HEK293T (cell line): Measurements from ENCODE around the gene HCFC1R1.

Experiments
- CTCF ChIA-PET: fragments of 350-600 bp; formaldehyde crosslinking; extraction: SDS; loops from one replicate; lab custom pipeline; 2021; ENCODE audit warnings: antibody characterized with exemption, inconsistent platforms; lab: Yijun Ruan, JAX
- POLR2A ChIA-PET: fragments of 350-600 bp; formaldehyde crosslinking; extraction: SDS; loops from one replicate; lab custom pipeline; 2020; ENCODE audit warnings: antibody characterized with exemption, inconsistent platforms; lab: Yijun Ruan, JAX
- DNase-seq: peaks from one replicate; pipeline ENCODE4 v3.0.0; 2012; ENCODE audit warnings: mixed read lengths; ENCODE audit errors: extremely low spot score
- ARNT ChIP-seq: fragments of 450-650 bp; IDR thresholded peaks from 2 replicates; pipeline ENCODE4 v1.6.1; 2017; ENCODE audit warnings: mild to moderate bottlenecking
- BHLHE40 ChIP-seq: fragments of 450-650 bp; IDR thresholded peaks from 2 replicates; pipeline ENCODE4 v1.6.1; 2016; ENCODE audit warnings: mild to moderate bottlenecking, moderate library complexity, borderline replicate concordance
- CTBP1 ChIP-seq: fragments of 450-650 bp; IDR thresholded peaks from 2 replicates; pipeline ENCODE4 v1.6.1; 2016; ENCODE audit warnings: borderline replicate concordance
- ELF4 ChIP-seq: fragments of 450-650 bp; IDR thresholded peaks from 2 replicates; pipeline ENCODE4 v1.6.1; 2017; ENCODE audit warnings: antibody characterized with exemption
- FOXA1 ChIP-seq: fragments of 450-650 bp; IDR thresholded peaks from 2 replicates; pipeline ENCODE4 v1.6.1; 2016; ENCODE audit warnings: mild to moderate bottlenecking
- FOXK2 ChIP-seq: fragments of 450-650 bp; IDR thresholded peaks from 2 replicates; pipeline ENCODE4 v1.6.1; 2016; ENCODE audit warnings: mild to moderate bottlenecking
- FOXM1 ChIP-seq: fragments of 450-650 bp; IDR thresholded peaks from 2 replicates; pipeline ENCODE4 v1.6.1; 2017; ENCODE audit warnings: mild to moderate bottlenecking, borderline replicate concordance
- HDGF ChIP-seq: fragments of 450-650 bp; IDR thresholded peaks from 2 replicates; pipeline ENCODE4 v1.6.1; 2017; ENCODE audit warnings: antibody characterized with exemption, borderline replicate concordance
- L3MBTL2 ChIP-seq: fragments of 450-650 bp; conservative IDR thresholded peaks from 2 replicates; pipeline ENCODE4 v1.6.1; 2016; ENCODE audit warnings: mild to moderate bottlenecking
- LEF1 ChIP-seq: fragments of 450-650 bp; IDR thresholded peaks from 2 replicates; pipeline ENCODE4 v1.6.1; 2017; ENCODE audit warnings: mild to moderate bottlenecking, borderline replicate concordance
- NFRKB ChIP-seq: fragments of 450-650 bp; IDR thresholded peaks from 2 replicates; pipeline ENCODE4 v1.6.1; 2016; ENCODE audit warnings: mild to moderate bottlenecking, moderate library complexity
- SP1 ChIP-seq: fragments of 450-650 bp; IDR thresholded peaks from 2 replicates; pipeline ENCODE4 v1.6.1; 2017
- SUZ12 ChIP-seq: fragments of 450-650 bp; IDR thresholded peaks from 2 replicates; pipeline ENCODE4 v1.6.1; 2016; ENCODE audit warnings: mild to moderate bottlenecking
- TARDBP ChIP-seq: fragments of 450-650 bp; IDR thresholded peaks from 2 replicates; pipeline ENCODE4 v1.6.1; 2016
- ZNF384 ChIP-seq: fragments of 450-650 bp; IDR thresholded peaks from 2 replicates; pipeline ENCODE4 v1.6.1; 2016
- TF ChIP-seq, protein P1 (sequence below): fragments of 450-650 bp; IDR thresholded peaks from 2 replicates; pipeline ENCODE4 v1.6.1; 2016

HCFC1R1 gene

DNA sequence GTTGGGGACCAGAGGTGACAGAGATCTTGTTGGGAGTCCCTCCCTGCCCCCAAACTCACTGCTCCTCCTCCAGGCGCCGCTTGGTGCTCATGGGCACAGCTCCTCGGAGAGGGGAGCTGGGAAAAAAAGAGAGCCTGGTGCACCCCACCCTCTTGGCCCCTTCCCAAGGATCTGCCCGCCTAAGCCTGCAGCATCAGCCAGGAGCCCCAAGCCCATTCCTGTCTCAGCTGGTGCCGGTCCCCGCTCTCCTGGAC lies 400 bp downstream of the HCFC1R1 start:
- ChIA-PET CTCF (interaction anchor here (1.4 to 4.5 kb wide), 2 partner anchors 8 to 19 kb away, joined by 3 to 38 read pairs; no protein-coding TSS in a partner anchor), POLR2A (interaction anchor here (1.1 to 7.2 kb wide), 7 partner anchors 8 to 109 kb away, joined by 3 to 60 read pairs (median 5); partner anchors contain the start of genes CLDN9, KREMEN2 and MMP25)
- DNase-seq: no peak
- TF ChIP-seq L3MBTL2 (no peak), ELF4 (no peak), HDGF (no peak), SUZ12 (no peak)

- no peak for TF ChIP-seq FOXM1
- TF ChIP-seq ARNT: no peak
- TF ChIP-seq CTBP1: no peak
- TF ChIP-seq NFRKB: no peak
- TF ChIP-seq TARDBP: no peak
- TF ChIP-seq BHLHE40: no peak
- TF ChIP-seq SP1: no peak
- TF ChIP-seq, protein P1, sequence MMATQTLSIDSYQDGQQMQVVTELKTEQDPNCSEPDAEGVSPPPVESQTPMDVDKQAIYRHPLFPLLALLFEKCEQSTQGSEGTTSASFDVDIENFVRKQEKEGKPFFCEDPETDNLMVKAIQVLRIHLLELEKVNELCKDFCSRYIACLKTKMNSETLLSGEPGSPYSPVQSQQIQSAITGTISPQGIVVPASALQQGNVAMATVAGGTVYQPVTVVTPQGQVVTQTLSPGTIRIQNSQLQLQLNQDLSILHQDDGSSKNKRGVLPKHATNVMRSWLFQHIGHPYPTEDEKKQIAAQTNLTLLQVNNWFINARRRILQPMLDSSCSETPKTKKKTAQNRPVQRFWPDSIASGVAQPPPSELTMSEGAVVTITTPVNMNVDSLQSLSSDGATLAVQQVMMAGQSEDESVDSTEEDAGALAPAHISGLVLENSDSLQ: no peak
- TF ChIP-seq HDGF: no peak
- no peak for TF ChIP-seq FOXA1
- no peak for TF ChIP-seq ZNF384
- no peak for TF ChIP-seq ELF4
- TF ChIP-seq FOXK2: no peak
- no peak for TF ChIP-seq SUZ12
- TF ChIP-seq L3MBTL2: no peak
- TF ChIP-seq LEF1: no peak
- CTCF ChIA-PET: interaction anchor here (0.6 to 4.5 kb wide), 3 partner anchors 9 to 107 kb away, joined by 3 to 38 read pairs (median 3); no protein-coding TSS in a partner anchor
- POLR2A ChIA-PET: interaction anchor here (0.8 to 7.2 kb wide), 11 partner anchors 9 to 109 kb away, joined by 3 to 60 read pairs (median 4); partner anchors contain the start of genes CLDN9, KREMEN2, MMP25 and PKMYT1
- no peak for DNase-seq
These were observed 893 bp downstream of the HCFC1R1 start for GRCh38 chr16:3022684-3023414.

DNA sequence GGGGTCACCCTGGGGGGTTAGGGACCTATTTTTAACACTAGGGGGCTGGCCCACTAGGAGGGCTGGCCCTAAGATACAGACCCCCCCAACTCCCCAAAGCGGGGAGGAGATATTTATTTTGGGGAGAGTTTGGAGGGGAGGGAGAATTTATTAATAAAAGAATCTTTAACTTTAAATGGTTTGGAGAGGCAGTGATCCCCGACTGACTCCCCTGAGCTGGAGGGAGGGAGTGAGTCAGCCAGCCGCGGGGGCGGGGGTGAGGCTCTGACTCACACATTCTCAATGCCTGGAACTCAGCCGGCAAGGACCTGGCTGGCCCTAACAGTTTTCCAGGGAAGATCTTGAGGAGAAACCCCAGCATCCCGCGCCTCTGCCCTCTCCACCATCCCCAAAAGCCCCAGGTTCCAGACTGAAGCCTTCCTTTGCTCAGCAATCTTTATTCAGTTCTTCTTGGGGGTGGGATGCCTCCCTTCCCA lies 1.5 kb downstream of the HCFC1R1 start:
- CTCF ChIA-PET: interaction anchor here (0.6 to 4.5 kb wide), 3 partner anchors 9 to 107 kb away, joined by 3 to 38 read pairs (median 3); no protein-coding TSS in a partner anchor
- no peak for DNase-seq
- POLR2A ChIA-PET: interaction anchor here (0.6 to 7.2 kb wide), 11 partner anchors 9 to 110 kb away, joined by 3 to 60 read pairs (median 5); partner anchors contain the start of genes CLDN9, MMP25 and PKMYT1
- TF ChIP-seq HDGF (no peak), ARNT (no peak), LEF1 (no peak), FOXK2 (no peak), L3MBTL2 (no peak)
- TF ChIP-seq, protein P1: no peak

DNA sequence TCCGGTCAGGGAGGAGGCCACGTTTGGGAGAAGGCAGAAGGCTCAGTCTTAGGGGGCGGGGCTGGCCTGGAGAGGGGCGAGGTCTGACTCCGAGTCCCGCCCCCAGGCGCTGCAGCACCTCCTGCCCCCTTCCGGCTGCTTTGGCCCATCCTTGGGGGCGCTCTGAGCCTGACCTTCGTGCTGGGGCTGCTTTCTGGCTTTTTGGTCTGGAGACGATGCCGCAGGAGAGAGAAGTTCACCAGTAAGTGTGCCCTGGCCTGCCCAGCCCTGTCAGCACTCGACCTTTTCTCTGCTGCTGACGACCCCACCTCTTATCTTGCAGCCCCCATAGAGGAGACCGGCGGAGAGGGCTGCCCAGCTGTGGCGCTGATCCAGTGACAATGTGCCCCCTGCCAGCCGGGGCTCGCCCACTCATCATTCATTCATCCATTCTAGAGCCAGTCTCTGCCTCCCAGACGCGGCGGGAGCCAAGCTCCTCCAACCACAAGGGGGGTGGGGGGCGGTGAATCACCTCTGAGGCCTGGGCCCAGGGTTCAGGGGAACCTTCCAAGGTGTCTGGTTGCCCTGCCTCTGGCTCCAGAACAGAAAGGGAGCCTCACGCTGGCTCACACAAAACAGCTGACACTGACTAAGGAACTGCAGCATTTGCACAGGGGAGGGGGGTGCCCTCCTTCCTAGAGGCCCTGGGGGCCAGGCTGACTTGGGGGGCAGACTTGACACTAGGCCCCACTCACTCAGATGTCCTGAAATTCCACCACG lies 2.1 kb downstream of the HCFC1R1 start:
- ChIA-PET CTCF (interaction anchor here (0.6 to 4.5 kb wide), 2 partner anchors 10 to 1283 kb away, joined by 3 to 38 read pairs; no protein-coding TSS in a partner anchor), POLR2A (interaction anchor here (0.6 to 7.2 kb wide), 14 partner anchors 10 to 154 kb away, joined by 3 to 60 read pairs (median 4); partner anchors contain the start of genes CLDN9, FLYWCH1, MMP25 and PKMYT1)
- TF ChIP-seq CTBP1 (no peak), ARNT (no peak), NFRKB (no peak), SP1 (no peak), ELF4 (no peak), FOXK2 (no peak), SUZ12 (no peak), LEF1 (no peak), FOXA1 (no peak), FOXM1 (no peak), BHLHE40 (no peak)
- TF ChIP-seq, protein P1: no peak
- peak; percentile 67 for DNase-seq

- CTCF ChIA-PET: interaction anchor here (0.5 to 4.5 kb wide), 5 partner anchors 7 to 1284 kb away, joined by 3 to 38 read pairs (median 5); no protein-coding TSS in a partner anchor
- POLR2A ChIA-PET: interaction anchor here (0.6 to 7.2 kb wide), 21 partner anchors 8 to 153 kb away, joined by 3 to 60 read pairs (median 6); partner anchors contain the start of genes CLDN9, FLYWCH1, MMP25 and PAQR4
- DNase-seq: no peak
- TF ChIP-seq L3MBTL2 (peak; percentile 73), FOXA1 (no peak), FOXM1 (peak; percentile 38; the same call in 1 of the 2 replicates)
These were observed 2.9 kb downstream of the HCFC1R1 start for GRCh38 chr16:3020604-3021448.
